ENCODE measurements around the gene EPB41.
"Not testable (repeated sequence)": the region's sequence is repeated elsewhere in the genome, so short reads cannot be mapped to it uniquely, and the experiment has no call there.

EPB41 gene

DNA sequence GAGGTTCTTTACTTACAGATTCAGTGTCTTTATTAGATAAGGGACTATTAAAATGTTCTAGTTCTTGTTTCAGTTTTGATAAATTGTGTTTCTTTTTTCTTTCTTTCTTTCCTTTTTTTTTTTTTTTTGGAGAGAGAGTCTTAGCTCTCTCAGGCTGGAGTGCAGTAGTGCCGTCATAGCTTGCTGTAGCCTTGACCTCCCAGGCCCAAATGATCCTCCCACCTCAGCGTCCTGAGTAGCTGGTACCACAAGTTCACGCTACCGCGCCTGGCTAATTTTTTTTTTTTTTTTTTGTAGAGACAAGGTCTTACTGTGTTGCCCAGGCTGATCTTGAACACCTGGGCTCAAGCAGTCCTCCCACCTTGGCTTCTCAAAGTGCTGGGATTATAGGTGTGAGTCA, 132.8 kb downstream of the EPB41 start:
- DNase-seq, result no peak

GRCh38 chr1:29050166-29050565, 135.8 kb downstream of the EPB41 start:
- DNase-seq, result no peak

DNA sequence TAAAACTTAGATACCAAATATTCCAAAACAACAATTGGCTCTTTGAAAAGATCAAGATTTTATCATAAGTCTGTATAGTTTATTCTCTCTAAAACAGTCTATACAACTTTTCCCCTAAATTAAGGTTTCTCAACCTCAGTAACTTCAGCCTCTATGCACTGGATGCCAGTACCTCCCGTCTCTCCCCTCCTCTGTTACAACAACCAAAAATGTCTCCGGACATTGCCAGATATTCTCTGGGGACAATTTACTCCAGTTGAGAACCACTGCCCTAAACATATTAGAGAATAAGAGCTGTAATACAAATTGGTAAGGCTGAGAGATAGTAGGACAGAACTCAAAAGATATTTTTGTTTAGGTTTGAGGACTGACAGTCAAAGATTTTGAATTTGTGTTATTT, 137.7 kb downstream of the EPB41 start:
- no peak for DNase-seq

- no peak for DNase-seq
Measured at GRCh38 chr1:29052941-29053340, 138.6 kb downstream of the EPB41 start.

DNA sequence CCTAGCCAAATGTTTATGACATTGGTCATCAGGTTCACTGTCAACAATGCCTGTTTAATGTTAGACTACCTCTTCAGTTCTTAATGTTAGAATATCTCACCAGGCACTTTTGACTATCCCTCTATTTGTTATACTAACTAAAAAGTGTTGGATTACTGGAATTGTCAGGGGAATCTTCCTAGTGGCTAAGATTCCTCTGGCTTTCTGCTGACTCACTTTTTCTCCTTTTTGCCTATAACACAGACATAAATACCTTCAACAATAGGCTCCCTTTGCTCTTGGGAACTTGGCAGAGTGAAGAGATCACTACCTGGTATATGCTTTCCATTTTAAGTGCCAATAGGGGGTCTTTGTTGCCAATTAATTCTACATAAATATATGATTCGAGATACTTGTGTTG, 140.8 kb downstream of the EPB41 start:
- DNase-seq, result no peak

GRCh38 chr1:29056256-29056655, 141.9 kb downstream of the EPB41 start:
- no peak for DNase-seq

DNA sequence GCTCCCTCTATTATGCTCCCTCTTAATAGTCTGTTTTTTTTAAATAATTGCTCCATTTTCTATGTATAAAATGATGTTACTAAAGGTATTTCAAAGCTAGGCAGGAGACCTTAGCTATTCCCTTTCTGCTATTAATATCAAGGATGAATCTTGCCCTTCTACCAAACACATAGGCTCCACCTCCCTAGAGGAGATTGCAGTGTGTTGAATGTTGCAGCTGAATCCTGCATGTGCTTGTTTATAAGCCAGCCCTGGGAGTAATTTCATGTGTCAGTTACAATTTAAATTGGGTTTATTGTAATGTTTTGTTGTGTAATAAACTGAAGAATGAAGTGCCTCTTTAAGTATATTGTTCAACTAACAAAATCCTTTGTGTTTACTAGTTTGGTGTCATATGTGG, 143.3 kb downstream of the EPB41 start:
- no peak for DNase-seq

DNA sequence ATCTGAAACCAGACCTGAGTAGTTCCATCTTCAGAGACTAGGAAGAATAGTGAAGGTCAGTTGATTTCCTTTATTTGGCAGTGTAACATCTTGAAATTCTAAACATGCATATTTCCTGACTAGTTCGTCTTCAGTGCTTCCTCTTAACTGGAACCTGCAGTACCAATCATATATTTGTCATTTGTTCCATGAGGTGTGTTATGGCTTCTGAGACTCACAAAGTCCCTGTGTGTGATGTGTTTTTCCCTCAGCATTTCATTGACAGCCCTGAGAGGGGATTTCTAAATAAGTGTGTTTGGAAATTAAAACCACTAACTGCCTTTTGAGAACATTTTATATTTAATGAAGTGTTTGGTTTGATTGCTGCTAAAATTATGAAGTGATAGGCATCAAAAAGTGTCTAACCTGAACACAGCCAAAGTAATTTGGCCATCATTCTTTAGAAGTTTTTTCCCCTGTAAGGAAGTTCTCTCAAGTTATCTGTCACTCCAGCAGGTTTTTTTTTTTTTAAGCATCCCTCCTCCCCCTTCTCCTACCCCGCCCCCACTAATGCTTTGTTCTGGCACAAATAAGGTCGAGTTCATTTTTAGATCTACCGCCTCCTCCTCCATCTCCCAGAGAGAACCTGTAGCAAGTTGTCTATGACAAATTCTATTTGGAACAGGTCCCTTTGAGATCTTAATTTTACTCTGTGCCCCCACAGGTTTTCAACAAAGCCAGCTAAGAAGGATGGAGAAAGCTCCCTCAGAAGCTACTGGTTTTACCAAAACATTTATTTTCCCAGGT, 148.0 kb downstream of the EPB41 start:
- DNase-seq, result no peak

DNA sequence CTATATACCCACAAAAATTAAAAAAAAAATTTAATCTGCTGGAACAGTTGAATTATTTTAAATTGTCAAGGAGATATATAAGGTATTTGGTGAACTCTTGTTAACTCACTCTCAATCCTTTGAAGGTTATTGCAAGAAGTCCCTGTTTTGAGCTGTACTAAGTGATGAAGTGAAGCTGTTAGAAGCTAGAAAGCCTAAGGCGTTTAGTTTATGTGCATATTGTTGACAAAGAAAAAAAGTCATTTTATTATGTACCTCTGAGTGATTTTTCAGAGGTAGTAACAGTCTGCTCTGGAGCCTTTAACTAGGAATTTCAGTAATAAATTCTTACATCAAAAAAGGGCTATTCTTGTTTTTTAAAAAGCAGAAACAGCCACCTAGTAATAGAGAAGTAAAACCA, 149.7 kb downstream of the EPB41 start:
- DNase-seq, result no peak

GRCh38 chr1:29077155-29077554, 162.8 kb downstream of the EPB41 start:
- DNase-seq, result no peak

DNA sequence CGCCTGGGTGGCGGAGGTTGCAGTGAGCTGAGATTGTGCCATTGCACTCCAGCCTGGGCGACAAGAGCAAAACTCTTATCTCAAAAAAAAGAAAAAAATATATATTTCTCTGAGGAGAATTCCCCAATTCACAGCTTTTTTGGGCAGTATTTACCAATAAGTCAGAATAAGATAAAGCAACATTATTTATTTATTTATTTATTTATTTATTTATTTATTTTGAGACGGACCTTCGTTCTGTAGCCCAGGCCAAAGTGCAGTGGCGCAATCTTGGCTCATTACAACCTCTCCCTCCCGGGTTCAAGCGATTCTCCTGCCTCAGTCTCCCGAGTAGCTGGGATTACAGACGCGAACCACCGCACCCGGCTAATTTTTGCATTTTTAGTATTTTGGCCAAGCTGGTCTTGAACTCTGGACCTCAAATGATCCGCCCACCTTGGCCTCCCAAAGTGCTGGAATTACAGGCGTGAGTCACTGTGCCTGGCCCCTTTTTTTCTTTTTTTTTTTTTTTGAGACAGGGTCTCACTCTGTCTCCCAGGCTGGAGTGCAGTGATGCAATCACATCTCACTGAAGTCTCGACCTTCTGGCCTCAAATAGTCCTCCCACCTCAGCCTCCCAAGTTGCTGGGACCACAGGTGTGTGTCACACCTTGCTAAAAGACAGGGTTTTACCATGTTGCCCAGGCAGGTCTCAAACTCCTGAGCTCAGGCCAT, 165.7 kb downstream of the EPB41 start:
- not testable (repeated sequence) for DNase-seq

DNA sequence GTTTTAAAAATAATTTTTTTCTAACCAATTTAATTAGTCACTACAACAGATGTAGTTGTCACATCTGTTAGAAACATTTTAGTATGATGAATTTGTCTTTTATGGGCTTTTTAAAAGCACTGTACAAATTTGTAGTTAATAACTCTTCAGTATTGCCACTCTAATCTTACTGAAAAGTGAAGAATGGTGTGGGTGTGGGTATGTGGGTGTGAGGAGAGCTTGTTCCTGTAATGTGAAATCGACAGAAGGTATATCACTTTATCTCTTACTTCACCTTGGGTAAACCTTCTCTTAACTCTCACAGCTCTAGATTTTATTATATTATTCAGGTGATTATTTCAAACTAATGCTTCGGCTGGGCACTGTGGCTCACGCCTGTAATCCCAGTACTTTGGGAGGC, 166.8 kb downstream of the EPB41 start:
- DNase-seq, result no peak

GRCh38 chr1:29082519-29082918, 168.2 kb downstream of the EPB41 start:
- DNase-seq, result no peak

GRCh38 chr1:29083317-29084195, 169.2 kb downstream of the EPB41 start:
- no peak for DNase-seq

DNA sequence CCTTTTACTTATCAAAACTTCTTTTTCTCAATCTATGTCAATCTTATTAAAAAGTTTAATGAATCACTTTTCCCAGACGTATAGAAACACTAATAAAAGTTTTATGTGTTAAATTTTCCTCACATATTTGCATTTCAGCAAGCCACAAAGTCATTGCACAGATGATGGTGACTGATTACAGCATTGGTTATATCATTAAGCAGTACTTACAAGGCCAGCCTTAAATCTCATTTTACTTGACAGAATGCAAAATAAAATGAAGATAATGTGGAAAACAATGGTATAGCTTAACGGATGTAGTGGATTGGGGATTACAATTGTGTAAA, 169.8 kb downstream of the EPB41 start:
- DNase-seq, result no peak

- DNase-seq, result no peak
Measured at GRCh38 chr1:29090937-29091618, 176.7 kb downstream of the EPB41 start.

- not testable (repeated sequence) for DNase-seq
Measured at GRCh38 chr1:29092704-29093103, 178.3 kb downstream of the EPB41 start.

DNA sequence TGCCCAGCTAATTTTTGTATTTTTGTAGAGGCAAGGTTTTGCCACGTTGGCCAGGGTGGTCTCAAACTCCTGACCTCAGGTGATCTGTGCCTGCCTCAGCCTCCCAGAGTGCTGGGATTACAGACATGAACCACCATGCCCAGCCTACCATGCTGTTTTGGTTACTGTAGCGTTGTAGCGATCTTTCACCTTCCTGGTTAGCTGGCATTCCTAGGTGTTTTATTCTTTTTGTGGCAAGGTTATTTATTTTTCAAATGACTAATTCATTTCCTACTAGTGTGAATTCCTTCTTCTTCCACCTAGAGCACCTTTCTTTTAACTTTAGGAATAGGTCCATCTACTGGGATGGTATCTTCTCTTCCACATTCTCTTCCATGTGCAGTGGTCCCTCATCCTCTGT, 180.1 kb downstream of the EPB41 start:
- DNase-seq, result no peak

DNA sequence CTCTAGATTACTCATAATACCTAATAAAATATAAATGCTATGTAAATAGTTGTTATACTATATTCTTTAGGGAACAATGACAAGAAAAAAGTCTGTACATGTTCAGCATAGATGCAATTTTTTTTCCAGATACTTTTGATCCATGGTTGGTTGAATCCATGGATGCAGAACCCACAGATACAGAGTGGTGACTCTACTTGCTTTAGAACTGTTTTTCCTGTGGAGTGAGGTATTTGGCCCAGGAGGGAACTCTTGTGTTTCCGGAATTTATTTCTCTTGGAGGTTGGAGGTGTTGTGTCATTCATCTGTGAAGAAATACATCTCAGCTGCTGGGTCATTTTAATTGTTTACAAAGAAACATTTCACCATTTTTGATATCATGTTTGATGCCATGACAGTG, 180.6 kb downstream of the EPB41 start:
- no peak for DNase-seq

- DNase-seq, result no peak
Measured at GRCh38 chr1:29096231-29096886, 182.0 kb downstream of the EPB41 start.

DNA sequence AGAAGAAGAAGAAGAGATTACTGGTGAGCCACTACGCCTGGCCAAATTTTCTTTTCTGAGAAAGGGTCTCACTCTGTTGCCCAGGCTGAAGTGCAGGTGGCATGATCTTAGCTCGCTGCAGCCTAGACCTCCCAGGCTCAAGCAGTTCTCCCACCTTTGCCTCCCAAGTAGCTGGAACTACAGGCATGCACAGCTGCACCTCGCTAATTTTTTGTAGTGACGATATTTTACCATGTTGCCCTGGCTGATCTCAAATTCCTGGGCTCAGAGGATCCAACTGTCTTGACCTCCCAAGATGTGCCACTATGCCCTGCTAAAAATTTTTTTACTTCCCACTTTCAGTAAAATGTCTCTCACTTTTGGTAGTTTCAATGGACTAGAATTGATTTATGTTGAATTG, 184.9 kb downstream of the EPB41 start:
- no peak for DNase-seq

Measured in amygdala (tissue), 56 donors.